ENCODE data around the gene NFILZ.

Gene NFILZ

DNA sequence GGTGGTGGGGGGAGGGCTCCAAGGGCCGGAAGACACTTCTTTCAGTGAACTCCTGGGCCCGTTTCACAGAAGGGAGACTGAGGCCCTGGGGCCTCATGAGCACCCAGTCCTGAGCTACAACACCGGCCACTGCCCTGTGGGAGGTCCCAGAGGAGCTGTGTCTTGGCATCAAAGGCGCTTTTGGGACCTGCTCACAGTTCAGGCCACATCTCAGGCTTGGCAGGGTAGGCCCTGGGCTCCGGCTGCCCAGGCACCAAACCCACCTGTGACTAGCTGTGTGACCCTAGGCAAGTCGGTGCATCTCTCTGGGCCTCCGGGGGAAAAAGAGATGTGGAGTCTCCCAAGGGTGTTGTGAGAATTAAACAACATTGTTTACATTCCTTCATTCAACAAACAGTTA, 29.5 kb downstream of the NFILZ start:
- Histone ChIP-seq H3K27me3 (ENCODE audit: insufficient read depth, low read depth) (peaks cover 13% of the 10 kb centered on the region; the same call in 1 of the 2 replicates), H2AFZ (ENCODE audit: low read depth) (no peak overlapping the region), H4K20me1 (ENCODE audit: insufficient read depth) (no peaks in the 10 kb centered on the region), H3K4me3 (IDR thresholded peaks at IDR 0.05; ENCODE audit: insufficient read depth, low read depth, low read length) (no peak overlapping the region), H3K9ac (no peak overlapping the region), H3K36me3 (ENCODE audit: insufficient read depth) (no peaks in the 10 kb centered on the region), H3K27ac (no peak overlapping the region), H3K79me2 (ENCODE audit: insufficient read depth, low read depth) (no peaks in the 10 kb centered on the region), H3K4me2 (no peak overlapping the region), H3K4me1 (ENCODE audit: low read depth, poor library complexity, severe bottlenecking) (no peaks in the 10 kb centered on the region)
- TF ChIP-seq, protein P1, sequence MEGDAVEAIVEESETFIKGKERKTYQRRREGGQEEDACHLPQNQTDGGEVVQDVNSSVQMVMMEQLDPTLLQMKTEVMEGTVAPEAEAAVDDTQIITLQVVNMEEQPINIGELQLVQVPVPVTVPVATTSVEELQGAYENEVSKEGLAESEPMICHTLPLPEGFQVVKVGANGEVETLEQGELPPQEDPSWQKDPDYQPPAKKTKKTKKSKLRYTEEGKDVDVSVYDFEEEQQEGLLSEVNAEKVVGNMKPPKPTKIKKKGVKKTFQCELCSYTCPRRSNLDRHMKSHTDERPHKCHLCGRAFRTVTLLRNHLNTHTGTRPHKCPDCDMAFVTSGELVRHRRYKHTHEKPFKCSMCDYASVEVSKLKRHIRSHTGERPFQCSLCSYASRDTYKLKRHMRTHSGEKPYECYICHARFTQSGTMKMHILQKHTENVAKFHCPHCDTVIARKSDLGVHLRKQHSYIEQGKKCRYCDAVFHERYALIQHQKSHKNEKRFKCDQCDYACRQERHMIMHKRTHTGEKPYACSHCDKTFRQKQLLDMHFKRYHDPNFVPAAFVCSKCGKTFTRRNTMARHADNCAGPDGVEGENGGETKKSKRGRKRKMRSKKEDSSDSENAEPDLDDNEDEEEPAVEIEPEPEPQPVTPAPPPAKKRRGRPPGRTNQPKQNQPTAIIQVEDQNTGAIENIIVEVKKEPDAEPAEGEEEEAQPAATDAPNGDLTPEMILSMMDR (conservative IDR thresholded peaks at IDR 0.05; ENCODE audit: low read depth, low read length): no peak

- H3K4me1 ChIP-seq (ENCODE audit: low read depth, poor library complexity, severe bottlenecking): no peaks in the 10 kb centered on the region
- no peak overlapping the region for H3K4me2 ChIP-seq
- H3K27ac ChIP-seq: no peak overlapping the region
- H2AFZ ChIP-seq (ENCODE audit: low read depth): no peak overlapping the region
- TF ChIP-seq, protein P1 (conservative IDR thresholded peaks at IDR 0.05; ENCODE audit: low read depth, low read length): no peak
- H3K79me2 ChIP-seq (ENCODE audit: insufficient read depth, low read depth): no peaks in the 10 kb centered on the region
- H3K4me3 ChIP-seq (IDR thresholded peaks at IDR 0.05; ENCODE audit: insufficient read depth, low read depth, low read length): no peak overlapping the region
- peaks cover 9% of the 10 kb centered on the region; the same call in 1 of the 2 replicates for H3K27me3 ChIP-seq (ENCODE audit: insufficient read depth, low read depth)
- no peaks in the 10 kb centered on the region for H4K20me1 ChIP-seq (ENCODE audit: insufficient read depth)
- H3K9ac ChIP-seq: no peak overlapping the region
- H3K36me3 ChIP-seq (ENCODE audit: insufficient read depth): no peaks in the 10 kb centered on the region
Observed at GRCh38 chr19:8662263-8662662, 31.8 kb downstream of the NFILZ start.

DNA sequence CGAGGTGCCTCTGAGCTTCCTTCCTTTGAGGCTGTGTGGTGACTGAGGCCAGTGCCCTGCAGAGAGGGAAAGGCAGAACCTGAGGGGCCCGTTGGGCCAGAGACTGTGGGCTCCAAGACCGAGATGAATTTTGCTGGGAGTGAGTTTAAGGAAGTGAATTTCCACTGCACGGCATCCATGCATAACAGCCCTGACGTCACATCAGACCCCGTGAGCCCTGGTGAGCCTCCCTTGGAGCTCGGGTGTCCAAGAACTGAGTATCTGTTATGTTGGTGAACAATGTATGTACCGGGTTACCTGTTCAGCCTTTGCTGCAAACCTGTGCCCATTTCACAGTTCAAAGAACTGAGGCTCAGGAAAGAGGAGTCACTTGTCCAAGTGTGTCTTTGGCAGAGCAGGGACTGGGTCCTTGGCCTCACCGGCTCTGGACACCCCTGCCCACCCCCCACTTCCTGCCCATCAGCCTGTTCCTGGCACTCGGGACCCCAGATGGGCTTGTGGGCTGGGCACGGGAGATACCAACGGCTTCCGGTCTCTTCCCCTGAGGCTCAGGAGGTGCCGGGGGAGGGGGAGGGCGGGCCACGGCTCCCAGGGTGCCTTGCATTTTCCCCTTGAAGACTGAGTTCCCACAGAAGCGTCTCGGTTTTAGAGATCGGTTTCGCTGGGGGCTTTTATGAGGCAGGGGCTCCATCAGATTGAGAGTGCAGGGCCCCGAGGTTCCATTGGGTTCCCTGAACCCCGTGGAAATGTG, 33.7 kb downstream of the NFILZ start:
- H3K27ac ChIP-seq: no peak overlapping the region
- no peaks in the 10 kb centered on the region for H3K79me2 ChIP-seq (ENCODE audit: insufficient read depth, low read depth)
- no peak overlapping the region for H3K4me2 ChIP-seq
- H2AFZ ChIP-seq (ENCODE audit: low read depth): no peak overlapping the region
- H3K4me1 ChIP-seq (ENCODE audit: low read depth, poor library complexity, severe bottlenecking): no peaks in the 10 kb centered on the region
- H3K9ac ChIP-seq: no peak overlapping the region
- no peaks in the 10 kb centered on the region; the same call in 1 of the 2 replicates for H3K27me3 ChIP-seq (ENCODE audit: insufficient read depth, low read depth)
- TF ChIP-seq, protein P1 (conservative IDR thresholded peaks at IDR 0.05; ENCODE audit: low read depth, low read length): no peak
- no peaks in the 10 kb centered on the region for H4K20me1 ChIP-seq (ENCODE audit: insufficient read depth)
- H3K4me3 ChIP-seq (IDR thresholded peaks at IDR 0.05; ENCODE audit: insufficient read depth, low read depth, low read length): no peak overlapping the region
- no peaks in the 10 kb centered on the region for H3K36me3 ChIP-seq (ENCODE audit: insufficient read depth)

GRCh38 chr19:8664671-8665057, 34.2 kb downstream of the NFILZ start:
- no peaks in the 10 kb centered on the region; the same call in 1 of the 2 replicates for H3K27me3 ChIP-seq (ENCODE audit: insufficient read depth, low read depth)
- TF ChIP-seq, protein P1 (conservative IDR thresholded peaks at IDR 0.05; ENCODE audit: low read depth, low read length): no peak
- no peak overlapping the region for H3K4me2 ChIP-seq
- H3K4me1 ChIP-seq (ENCODE audit: low read depth, poor library complexity, severe bottlenecking): no peaks in the 10 kb centered on the region
- no peak overlapping the region for H3K27ac ChIP-seq
- no peaks in the 10 kb centered on the region for H4K20me1 ChIP-seq (ENCODE audit: insufficient read depth)
- no peaks in the 10 kb centered on the region for H3K79me2 ChIP-seq (ENCODE audit: insufficient read depth, low read depth)
- H2AFZ ChIP-seq (ENCODE audit: low read depth): no peak overlapping the region
- no peak overlapping the region for H3K4me3 ChIP-seq (IDR thresholded peaks at IDR 0.05; ENCODE audit: insufficient read depth, low read depth, low read length)
- no peaks in the 10 kb centered on the region for H3K36me3 ChIP-seq (ENCODE audit: insufficient read depth)
- no peak overlapping the region for H3K9ac ChIP-seq
